ENCODE results near the gene EIF4E2.

EIF4E2 gene

DNA sequence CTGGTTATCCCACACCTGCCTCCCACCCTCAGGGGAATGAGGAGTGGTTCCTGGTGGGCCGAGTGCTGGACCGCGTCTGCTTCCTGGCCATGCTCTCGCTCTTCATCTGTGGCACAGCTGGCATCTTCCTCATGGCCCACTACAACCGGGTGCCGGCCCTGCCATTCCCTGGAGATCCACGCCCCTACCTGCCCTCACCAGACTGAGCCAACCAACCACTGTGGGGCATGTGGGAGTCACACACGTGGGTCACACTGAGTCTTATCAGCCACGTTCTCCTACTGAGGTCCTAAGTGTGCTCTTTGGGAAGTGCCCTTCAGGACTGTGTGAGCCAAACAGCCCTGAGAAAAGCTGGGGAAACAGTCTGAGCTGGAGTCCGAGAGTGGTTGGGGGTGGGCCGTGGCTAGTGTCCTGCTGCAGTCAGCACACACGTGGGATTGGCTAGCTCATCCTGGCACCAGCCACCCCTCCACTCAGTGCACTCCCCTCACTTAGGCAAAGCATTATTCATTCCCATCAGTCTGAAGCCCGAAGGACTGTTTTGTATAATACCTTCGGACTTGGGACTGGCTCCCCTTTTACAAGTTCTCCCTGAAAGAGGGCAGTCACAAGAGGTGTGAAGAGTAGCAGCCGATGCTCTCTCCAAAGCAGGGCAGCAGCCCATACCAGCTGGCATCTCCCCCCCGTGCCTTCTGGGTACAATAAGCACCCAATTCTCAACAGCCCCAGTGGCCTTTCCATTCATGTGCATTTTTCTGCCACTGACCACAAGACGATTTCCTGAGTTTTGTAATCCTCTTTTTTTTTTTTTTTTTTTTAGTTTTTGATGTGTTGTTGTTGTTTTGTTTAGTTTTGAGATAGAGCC is 4.7 kb upstream of the EIF4E2 start:
- Histone ChIP-seq H3K9me3 (ENCODE audit: control insufficient read depth, low read length) (no peaks in the 10 kb centered on the region), H3K9ac (no peak overlapping the region), H3K4me1 (peaks cover 3% of the 10 kb centered on the region), H3K27me3 (ENCODE audit: control insufficient read depth, insufficient read depth, low read length) (no peaks in the 10 kb centered on the region), H3K79me2 (no peaks in the 10 kb centered on the region), H2AFZ (no peak overlapping the region), H3K27ac (no peak overlapping the region), H3K36me3 (ENCODE audit: control insufficient read depth, insufficient read depth, low read length) (no peaks in the 10 kb centered on the region), H3K4me2 (ENCODE audit: low read length) (no peak overlapping the region), H3K4me3 (ENCODE audit: low read depth, low read length) (no peak overlapping the region)
- no peak for TF ChIP-seq CTCF (IDR thresholded peaks at IDR 0.05)

DNA sequence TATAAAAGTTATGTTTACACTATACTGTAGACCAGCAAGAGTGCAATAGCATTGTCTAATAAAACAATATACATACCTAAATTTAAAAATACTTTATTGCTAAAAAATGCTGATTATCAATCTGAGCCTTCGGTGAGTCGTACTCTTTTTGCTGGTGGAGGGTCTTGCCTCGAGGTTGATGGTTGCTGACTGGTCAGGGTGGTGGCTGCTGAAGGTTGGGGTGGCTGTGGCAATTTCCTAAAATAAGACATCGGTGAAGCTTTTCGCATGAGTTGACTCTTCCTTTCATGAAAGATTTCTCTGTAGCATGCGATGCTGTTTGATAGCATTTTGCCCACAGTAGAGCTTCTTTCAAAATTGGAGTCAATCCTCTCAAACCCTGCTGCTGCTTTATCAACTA is 2.5 kb upstream of the EIF4E2 start:
- Histone ChIP-seq H3K4me2 (ENCODE audit: low read length) (no peak overlapping the region), H3K36me3 (ENCODE audit: control insufficient read depth, insufficient read depth, low read length) (no peaks in the 10 kb centered on the region), H3K4me3 (ENCODE audit: low read depth, low read length) (no peak overlapping the region), H2AFZ (no peak overlapping the region), H3K79me2 (peaks cover 15% of the 10 kb centered on the region), H3K9ac (no peak overlapping the region), H3K4me1 (peaks cover 8% of the 10 kb centered on the region), H3K27me3 (ENCODE audit: control insufficient read depth, insufficient read depth, low read length) (no peaks in the 10 kb centered on the region), H3K27ac (no peak overlapping the region), H3K9me3 (ENCODE audit: control insufficient read depth, low read length) (no peaks in the 10 kb centered on the region)
- no peak for TF ChIP-seq CTCF (IDR thresholded peaks at IDR 0.05)

GRCh38 chr2:232549655-232550353 is 685 bp upstream of the EIF4E2 start:
- Histone ChIP-seq H3K79me2 (peaks cover 19% of the 10 kb centered on the region), H3K4me1 (peaks cover 8% of the 10 kb centered on the region), H3K36me3 (ENCODE audit: control insufficient read depth, insufficient read depth, low read length) (no peaks in the 10 kb centered on the region), H3K9me3 (ENCODE audit: control insufficient read depth, low read length) (no peaks in the 10 kb centered on the region), H3K9ac (peak overlapping the region; percentile 51), H3K4me2 (ENCODE audit: low read length) (peak overlapping the region; percentile 87), H3K27ac (peak overlapping the region; percentile 91), H2AFZ (peak overlapping the region; percentile 95), H3K4me3 (ENCODE audit: low read depth, low read length) (peak overlapping the region; percentile 92), H3K27me3 (ENCODE audit: control insufficient read depth, insufficient read depth, low read length) (no peaks in the 10 kb centered on the region)
- no peak for TF ChIP-seq CTCF (IDR thresholded peaks at IDR 0.05)

- no peak for TF ChIP-seq CTCF (IDR thresholded peaks at IDR 0.05)
- H3K36me3 ChIP-seq (ENCODE audit: control insufficient read depth, insufficient read depth, low read length), result no peaks in the 10 kb centered on the region
- peak overlapping the region; percentile 95 for H2AFZ ChIP-seq
- peak overlapping the region; percentile 87 for H3K4me2 ChIP-seq (ENCODE audit: low read length)
- H3K9ac ChIP-seq, result peak overlapping the region; percentile 87
- peak overlapping the region; percentile 92 for H3K4me3 ChIP-seq (ENCODE audit: low read depth, low read length)
- H3K4me1 ChIP-seq, result peaks cover 8% of the 10 kb centered on the region
- no peaks in the 10 kb centered on the region for H3K9me3 ChIP-seq (ENCODE audit: control insufficient read depth, low read length)
- H3K27ac ChIP-seq, result peak overlapping the region; percentile 91
- H3K27me3 ChIP-seq (ENCODE audit: control insufficient read depth, insufficient read depth, low read length), result no peaks in the 10 kb centered on the region
- peaks cover 19% of the 10 kb centered on the region for H3K79me2 ChIP-seq
Observed at GRCh38 chr2:232551250-232551638, 755 bp downstream of the EIF4E2 start.

Data from parathyroid adenoma (tissue), 2 donors.